HG02571 (cell line): ENCODE measurements around the gene SLC25A41.

ENCODE experiments used
- ATAC-seq: cut with Tn5 transposase; IDR thresholded peaks from one replicate; pipeline ENCODE4 v1.9.1; 2021; ENCODE audit warnings: mild to moderate bottlenecking, moderate library complexity; ENCODE audit not compliant: unreplicated experiment

Gene SLC25A41

GRCh38 chr19:6433663-6434062 is at the start of gene SLC25A41:
TSS of gene SLC25A41 (minus strand) at chr19:6433763. CDS start at chr19:6433693, 70 bp downstream.
- ATAC-seq = no peak

GRCh38 chr19:6483235-6483634 is 49.7 kb upstream of the SLC25A41 start:
- ATAC-seq = no peak

GRCh38 chr19:6482343-6482686 is 48.8 kb upstream of the SLC25A41 start:
- no peak for ATAC-seq

- ATAC-seq = no peak
Measured at GRCh38 chr19:6481541-6482342, 48.2 kb upstream of the SLC25A41 start, which contains the start of gene DENND1C. TSS of gene DENND1C (minus strand) at chr19:6481787. CDS start at chr19:6481695, 92 bp downstream.

GRCh38 chr19:6480848-6481415 is 47.4 kb upstream of the SLC25A41 start:
- ATAC-seq = no peak

- no peak for ATAC-seq
Measured at GRCh38 chr19:6479836-6480398, 46.4 kb upstream of the SLC25A41 start.

- ATAC-seq = no peak
Measured at GRCh38 chr19:6478815-6479214, 45.3 kb upstream of the SLC25A41 start.

- ATAC-seq = no peak
Measured at GRCh38 chr19:6476896-6477431, 43.4 kb upstream of the SLC25A41 start.

GRCh38 chr19:6476155-6476895 is 42.8 kb upstream of the SLC25A41 start:
- no peak for ATAC-seq

GRCh38 chr19:6475321-6476108 is 42.0 kb upstream of the SLC25A41 start:
- no peak for ATAC-seq

GRCh38 chr19:6473647-6474046 is 40.1 kb upstream of the SLC25A41 start:
- no peak for ATAC-seq

GRCh38 chr19:6472713-6473112 is 39.1 kb upstream of the SLC25A41 start:
- no peak for ATAC-seq

GRCh38 chr19:6471076-6471475 is 37.5 kb upstream of the SLC25A41 start:
- no peak for ATAC-seq

- ATAC-seq = no peak
Measured at GRCh38 chr19:6470173-6470572, 36.6 kb upstream of the SLC25A41 start.

GRCh38 chr19:6467384-6467783 is 33.8 kb upstream of the SLC25A41 start:
- ATAC-seq = no peak

GRCh38 chr19:6466526-6467248 is 33.1 kb upstream of the SLC25A41 start:
- ATAC-seq = no peak

GRCh38 chr19:6465663-6466062 is 32.1 kb upstream of the SLC25A41 start:
- ATAC-seq = no peak

GRCh38 chr19:6465006-6465405 is 31.4 kb upstream of the SLC25A41 start:
- ATAC-seq = no peak

GRCh38 chr19:6464070-6464873 is 30.7 kb upstream of the SLC25A41 start, which contains the start of gene CRB3:
TSS of gene CRB3 (plus strand) at chr19:6464271. CDS start at chr19:6464702, 431 bp downstream.
- ATAC-seq = no peak
